K562 (cell line): ENCODE results near the gene CNPPD1. TPM values are rescaled to one million over a fixed set of nuclear protein-coding genes. Genes with fewer than 3 reads are reported as not detected.

Source experiments
- ATAC-seq: fragments of 200-7000 bp; cut with Tn5 transposase; 3 replicates; pipeline ENCODE4 v1.9.1; 2020; ENCODE audit warnings: moderate library complexity
- BruUV-seq: library from RNA; stranded (reverse); fragments of 400-500 nt; replicated peaks from 2 replicates; lab custom pipeline; 2021; lab: Mats Ljungman, UMichigan
- CTCF ChIA-PET: fragments of 300-600 bp; formaldehyde crosslinking; extraction: SDS; loops from one replicate; lab custom pipeline; 2021; ENCODE audit warnings: low intra/inter-chr PET ratio; lab: Yijun Ruan, JAX
- POLR2A ChIA-PET: fragments of 300-600, 350-650 bp; sonication (Branson Sonifier 250); formaldehyde crosslinking; extraction: SDS; loops from one replicate; lab custom pipeline; 2021; ENCODE audit warnings: antibody characterized with exemption, inconsistent platforms; lab: Yijun Ruan, JAX
- DNase-seq, 4 experiments: peaks; one replicate each; pipeline versions ENCODE4 v3.0.0 to v3.0.0-alpha.2; 2011 to 2018; ENCODE audit warnings: low spot score in 3 of 4, mixed read lengths in 3 of 4; ENCODE audit errors: extremely low read depth in 1 of 4
- FAIRE-seq: peaks from 2 replicates; lab custom pipeline; 2011; peaks lifted over from hg19 to GRCh38; lab: Jason Lieb, UNC
- H2AFZ ChIP-seq: 2 replicates; pipeline ENCODE4 v1.6.0; 2011; ENCODE audit warnings: low read depth, low read length, control low read depth, inconsistent platforms
- H3K27ac ChIP-seq: fragments of 200-600 bp; 3 replicates; pipeline ENCODE4 v1.8.0; 2011; ENCODE audit warnings: low read depth, mild to moderate bottlenecking, control low read depth, inconsistent platforms, low read length, moderate library complexity, mixed read lengths; ENCODE audit errors: extremely low read depth
- H3K27me3 ChIP-seq, 2 experiments: fragments of 300-600 bp in 1 of 2; 2 replicates in 1 of 2; 3 replicates in 1 of 2; pipeline versions ENCODE4 v1.6.0 to v1.8.0; 2011; ENCODE audit warnings: inconsistent platforms in 2 of 2, low read length in 2 of 2, mild to moderate bottlenecking in 1 of 2, mixed read lengths in 1 of 2, moderate library complexity in 1 of 2; ENCODE audit not compliant: control insufficient read depth in 2 of 2, insufficient read depth in 2 of 2
- H3K36me3 ChIP-seq: fragments of 300-600 bp; 3 replicates; pipeline ENCODE4 v1.8.0; 2011; ENCODE audit warnings: mild to moderate bottlenecking, low read length, inconsistent platforms; ENCODE audit not compliant: control insufficient read depth, insufficient read depth
- H3K4me1 ChIP-seq, 2 experiments: fragments of 200-600 bp in 1 of 2; replicated peaks in 1 of 2; 2 replicates in 1 of 2; 3 replicates in 1 of 2; pipeline versions ENCODE4 v1.5.1 to v1.8.0; 2011; ENCODE audit warnings: inconsistent platforms in 2 of 2, low read length in 2 of 2, mild to moderate bottlenecking in 1 of 2, mixed read lengths in 1 of 2, moderate library complexity in 1 of 2; ENCODE audit not compliant: control insufficient read depth in 2 of 2, insufficient read depth in 2 of 2
- H3K4me2 ChIP-seq: 2 replicates; pipeline ENCODE4 v1.6.1; 2011; ENCODE audit warnings: low read length, control low read depth, inconsistent platforms, mixed read lengths; ENCODE audit not compliant: insufficient read depth
- H3K4me3 ChIP-seq: fragments of 200-600 bp; sonication (generic), shearing (Covaris generic); 2 replicates; pipeline ENCODE4 v1.5.1; 2016; ENCODE audit warnings: control low read depth, inconsistent platforms
- H3K79me2 ChIP-seq: fragments of 200-600 bp; 3 replicates; pipeline ENCODE4 v1.8.0; 2011; ENCODE audit warnings: low read length, inconsistent platforms; ENCODE audit not compliant: control insufficient read depth, insufficient read depth
- H3K9ac ChIP-seq, 2 experiments: 2 replicates each; pipeline versions ENCODE4 v1.6.0 to v1.6.1; 2011; ENCODE audit warnings: low read depth in 2 of 2, low read length in 2 of 2, control low read depth in 1 of 2, inconsistent platforms in 1 of 2, mild to moderate bottlenecking in 1 of 2, mixed read lengths in 1 of 2; ENCODE audit not compliant: insufficient read depth in 1 of 2
- H3K9me1 ChIP-seq: one replicate; pipeline ENCODE4 v1.6.0; 2011; ENCODE audit warnings: inconsistent platforms, mild to moderate bottlenecking, low read length, moderate library complexity; ENCODE audit not compliant: control insufficient read depth, insufficient read depth
- H3K9me3 ChIP-seq: replicated peaks from 2 replicates; pipeline ENCODE4 v1.5.1; 2011; ENCODE audit warnings: low read depth, low read length, inconsistent platforms; ENCODE audit not compliant: control insufficient read depth, insufficient read depth
- H4K20me1 ChIP-seq: replicated peaks from 2 replicates; pipeline ENCODE4 v1.6.1; 2011; ENCODE audit warnings: low read length, inconsistent platforms, mixed read lengths; ENCODE audit not compliant: control insufficient read depth, insufficient read depth
- DACH1 ChIP-seq: fragments of 450-650 bp; IDR thresholded peaks from 2 replicates; pipeline ENCODE4 v1.6.1; 2018; ENCODE audit not compliant: partially characterized antibody
- ETV6 ChIP-seq, 3 experiments: fragments of 150-350 bp in 1 of 3; sonication (generic) in 1 of 3; formaldehyde crosslinking in 1 of 3; IDR thresholded peaks; 2 replicates each; pipeline versions ENCODE4 v1.6.1 to v1.8.0; 2014 to 2022; ENCODE audit warnings: borderline replicate concordance in 2 of 3, low read depth in 2 of 3, antibody characterized with exemption in 1 of 3, low read length in 1 of 3, mild to moderate bottlenecking in 1 of 3, missing genetic modification reagents in 1 of 3
- GTF2A2 ChIP-seq: IDR thresholded peaks from 2 replicates; pipeline ENCODE4 v1.6.1; 2016; ENCODE audit warnings: mild to moderate bottlenecking, missing genetic modification characterization, missing compliant biosample characterization
- JUNB ChIP-seq: fragments of 450-650 bp; formaldehyde crosslinking; conservative IDR thresholded peaks from 2 replicates; pipeline ENCODE4 v1.4.0; 2020; ENCODE audit warnings: mild to moderate bottlenecking
- TAF7 ChIP-seq: fragments of 450-650 bp; IDR thresholded peaks from 2 replicates; pipeline ENCODE4 v1.6.1; 2016; ENCODE audit warnings: missing genetic modification characterization, missing compliant biosample characterization
- TEAD4 ChIP-seq, 2 experiments: sonication (generic) in 1 of 2; formaldehyde crosslinking in 1 of 2; IDR thresholded peaks; 2 replicates each; pipeline versions ENCODE4 v1.6.1 to v1.8.0; 2012 to 2022; ENCODE audit warnings: borderline replicate concordance in 1 of 2, inconsistent platforms in 1 of 2, low read length in 1 of 2, mild to moderate bottlenecking in 1 of 2, missing genetic modification reagents in 1 of 2
- ZC3H8 ChIP-seq: fragments of 450-650 bp; IDR thresholded peaks from 2 replicates; pipeline ENCODE4 v1.6.1; 2017
- ZNF217 ChIP-seq: sonication (generic); formaldehyde crosslinking; IDR thresholded peaks from 2 replicates; pipeline ENCODE4 v1.8.0; 2022; ENCODE audit warnings: mild to moderate bottlenecking, missing genetic modification reagents
- ZNF77 ChIP-seq: fragments of 250-450 bp; sonication (Bioruptor Pico); IDR thresholded peaks from 2 replicates; pipeline ENCODE4 v1.5.0; 2020
- WGBS: fragments of 100-300 bp; shearing (Covaris generic); methylation state at CpG from one replicate; pipeline ENCODE4 v1.1.6; 2016; ENCODE audit warnings: low coverage, mixed read lengths; ENCODE audit not compliant: insufficient coverage; ENCODE audit errors: missing lambda C conversion rate; 5-methylcytosine and 5-hydroxymethylcytosine counted together
- in situ Hi-C: fragments of 300-500 bp; cut with MboI; formaldehyde crosslinking; loops from 4 replicates; pipeline ENCODE4 v1.15.0; 2018; ENCODE audit warnings: inconsistent platforms, mixed read lengths
- intact Hi-C: fragments of 100-400 bp; cut with micrococcal nuclease; formaldehyde crosslinking; loops from 2 replicates; pipeline ENCODE4 v1.14.2; 2022
- polyA plus RNA-seq, 8 experiments: library from polyadenylated mRNA; depleted of rRNA in 4 of 8; stranded (reverse) in 5 of 8; unstranded in 3 of 8; fragments of >200 nt; fragmentation: Nextera tagmentation in 2 of 8; fragmentation: Illumina TruSeq in 1 of 8; extraction: Ambion mirVana in 2 of 8; extraction: Trizol in 1 of 8; gene quantifications; 2 replicates each; pipeline versions ENCODE4 v1.2.1 to v1.2.3, GENCODE V29; 2011 to 2014; ENCODE audit warnings: inconsistent platforms in 1 of 8, missing spikeins in 1 of 8
- total RNA-seq, 7 experiments: library from RNA; depleted of rRNA in 6 of 7; stranded (reverse); fragments of >200 nt in 6 of 7; fragmentation: Illumina TruSeq in 2 of 7; extraction: Trizol in 2 of 7; gene quantifications; 2 replicates each; pipeline versions ENCODE4 v1.2.1 to v1.2.3, GENCODE V29; 2011 to 2021; ENCODE audit warnings: low replicate concordance in 1 of 7

Gene CNPPD1
- total and polyA plus RNA-seq, 9 of the 15 experiments (the other 6 are each of a cell fraction or from before 2014, with no cell fraction given) = 9.9 to 53.5 (median 27.0) TPM

GRCh38 chr2:219133976-219134375 lies 42.7 kb downstream of the CNPPD1 start:
- Histone ChIP-seq H3K4me1 (peaks cover under 1 to 2% of the 10 kb centered on the region in 2 experiments; a peak in 3 of 5 replicates), H3K27me3 (no peaks in the 10 kb centered on the region), H2AFZ (no peak overlapping the region), H3K27ac (no peak overlapping the region), H3K9ac (no peak overlapping the region), H3K79me2 (no peaks in the 10 kb centered on the region), H3K9me3 (no peaks in the 10 kb centered on the region), H3K4me2 (no peak overlapping the region), H3K36me3 (no peaks in the 10 kb centered on the region), H3K4me3 (no peak overlapping the region), H4K20me1 (no peaks in the 10 kb centered on the region), H3K9me1 (no peaks in the 10 kb centered on the region)
- TF ChIP-seq ZC3H8 (no peak), ZNF77 (CRISPR knock-in tag) (no peak), GTF2A2 (tag) (no peak)
- BruUV-seq = no TSS peak
- ATAC-seq (no peak), DNase-seq (no peak), FAIRE-seq (no peak)
- intact Hi-C loops (no loop called here), in situ Hi-C loops (no loop called here)
- POLR2A ChIA-PET = interaction anchor here (0.5 to 0.8 kb wide), 2 partner anchors 11 to 145 kb away, joined by 3 read pairs; no protein-coding TSS in a partner anchor
- CTCF ChIA-PET = no interaction called here
- WGBS = 33% methylated on average over 2 of the region's 4 CpGs

GRCh38 chr2:219131744-219132143 lies 45.0 kb downstream of the CNPPD1 start:
- TF ChIP-seq ZNF217 (CRISPR knock-in tag) = no peak
- no peak for TF ChIP-seq ETV6 (IDR thresholded peaks at IDR 0.05; ENCODE audit: borderline replicate concordance in 1 of 2, low read depth in 2 of 2, low read length in 1 of 2)
- TF ChIP-seq ETV6 (CRISPR knock-in tag; IDR thresholded peaks at IDR 0.05; ENCODE audit: borderline replicate concordance) = no peak
- TF ChIP-seq TEAD4 (IDR thresholded peaks at IDR 0.05; ENCODE audit: low read length) = no peak
- no peak for TF ChIP-seq TEAD4 (CRISPR knock-in tag; IDR thresholded peaks at IDR 0.05; ENCODE audit: borderline replicate concordance)
- no peak for TF ChIP-seq DACH1
- TF ChIP-seq TAF7 = no peak
- TF ChIP-seq JUNB (CRISPR knock-in tag) = no peak
- TF ChIP-seq, all 486 proteins: peak for 0
- H3K9ac ChIP-seq = no peak overlapping the region
- H3K27me3 ChIP-seq = no peaks in the 10 kb centered on the region
- no peaks in the 10 kb centered on the region for H3K36me3 ChIP-seq
- FAIRE-seq (no peak), DNase-seq (no peak), ATAC-seq (no peak)
- no peaks in the 10 kb centered on the region for H3K79me2 ChIP-seq
- H3K27ac ChIP-seq = no peak overlapping the region
- no peaks in the 10 kb centered on the region for H3K9me1 ChIP-seq
- no peak overlapping the region for H3K4me2 ChIP-seq
- intact Hi-C loops = no loop called here
- no peaks in the 10 kb centered on the region for H3K9me3 ChIP-seq
- BruUV-seq = no TSS peak
- peaks cover 8 to 12% of the 10 kb centered on the region in 2 experiments; a peak in 4 of 5 replicates for H3K4me1 ChIP-seq
- no peak overlapping the region for H3K4me3 ChIP-seq
- no peak overlapping the region for H2AFZ ChIP-seq
- 60% methylated on average over 3 of the region's 4 CpGs for WGBS
- POLR2A ChIA-PET = no interaction called here
- in situ Hi-C loops = no loop called here
- CTCF ChIA-PET = no interaction called here
- no peaks in the 10 kb centered on the region for H4K20me1 ChIP-seq
